C4-2B (cell line): ENCODE data around the gene JUN.

Experiments used
- H3K27ac ChIP-seq: fragments of 450-650 bp; 2 replicates; pipeline ENCODE4 v1.5.1; 2017
- CTCF ChIP-seq: fragments of 450-650 bp; conservative IDR thresholded peaks from 2 replicates; pipeline ENCODE4 v1.5.1; 2017; ENCODE audit warnings: mild to moderate bottlenecking
- ZFX ChIP-seq: fragments of 450-650 bp; IDR thresholded peaks from 2 replicates; pipeline ENCODE4 v1.6.1; 2017

The JUN gene

GRCh38 chr1:58783993-58784757 is at the start of gene JUN:
Gene JUN (minus strand): TSS chr1:58784047. CDS start chr1:58783070, 977 bp downstream.
- H3K27ac ChIP-seq: peak within 1 kb of the TSS; percentile 94
- TF ChIP-seq CTCF: no peak
- TF ChIP-seq ZFX: no peak

GRCh38 chr1:58833166-58833565 is 49.3 kb upstream of the JUN start:
- no peak overlapping the region for H3K27ac ChIP-seq

GRCh38 chr1:58830291-58830690 is 46.4 kb upstream of the JUN start:
- TF ChIP-seq ZFX: no peak
- TF ChIP-seq CTCF: no peak
- no peak overlapping the region for H3K27ac ChIP-seq

More at GRCh38 chr1:58833166-58833565, 49.3 kb upstream of the JUN start:
- TF ChIP-seq ZFX: no peak
- TF ChIP-seq CTCF: no peak

- no peak overlapping the region for H3K27ac ChIP-seq
- TF ChIP-seq CTCF (no peak), ZFX (no peak)
Observed at GRCh38 chr1:58829866-58830265, 46.0 kb upstream of the JUN start.

GRCh38 chr1:58827298-58827697 is 43.5 kb upstream of the JUN start:
- no peak for TF ChIP-seq CTCF
- TF ChIP-seq ZFX: no peak
- H3K27ac ChIP-seq: no peak overlapping the region

- H3K27ac ChIP-seq: no peak overlapping the region
Observed at GRCh38 chr1:58824753-58825389, 41.0 kb upstream of the JUN start.

More at GRCh38 chr1:58824753-58825389, 41.0 kb upstream of the JUN start:
- TF ChIP-seq ZFX: no peak
- no peak for TF ChIP-seq CTCF
